Vagina (tissue), 2 donors: ENCODE results near the gene SENP6.

Experiments
- CTCF ChIP-seq, 3 experiments: fragments of 450-650 bp in 2 of 3; fragments of 200-600 bp in 1 of 3; sonication (generic) in 1 of 3; IDR thresholded peaks; one replicate each; pipeline ENCODE4 v1.5.1; 2017 to 2019; ENCODE audit warnings: antibody characterized with exemption in 3 of 3, mild to moderate bottlenecking in 2 of 3, moderate library complexity in 2 of 3
- POLR2AphosphoS5 ChIP-seq, 2 donors: sonication (generic); formaldehyde crosslinking; IDR thresholded peaks; one replicate each; pipeline ENCODE4 v1.9.0; 2017; ENCODE audit warnings: antibody characterized with exemption in 2 of 2, mild to moderate bottlenecking in 2 of 2, low read depth in 1 of 2; ENCODE audit not compliant: insufficient read depth in 1 of 2

- TF ChIP-seq CTCF (IDR thresholded peaks at IDR 0.05) (no peak), POLR2AphosphoS5 (IDR thresholded peaks at IDR 0.05; ENCODE audit: insufficient read depth in 1 of 2, low read depth in 1 of 2) (no peak)
Measured at GRCh38 chr6:75755704-75756103, 154.0 kb downstream of the SENP6 start.
